SU-DHL-6 (cell line): ENCODE data around the gene STPG4.

Experiments
- CTCF ChIP-seq: fragments of 200-600 bp; sonication (generic); IDR thresholded peaks from one replicate; pipeline ENCODE4 v1.5.1; 2017; ENCODE audit warnings: antibody characterized with exemption, mild to moderate bottlenecking, low read length, moderate library complexity; ENCODE audit not compliant: insufficient read depth, poor library complexity, severe bottlenecking
- EZH2phosphoT487 ChIP-seq: fragments of 200-600 bp; sonication (generic), shearing (Covaris generic); conservative IDR thresholded peaks from 2 replicates; pipeline ENCODE4 v1.6.1; 2018; ENCODE audit warnings: mild to moderate bottlenecking, antibody characterized with exemption, low read length, moderate library complexity, mixed read lengths

GRCh38 chr2:47094511-47095142 is 60.5 kb downstream of the STPG4 start:
- TF ChIP-seq CTCF (no peak), EZH2phosphoT487 (no peak)
